SKM-1 treated with dmso at 0.1 percent for 144 hours (cell line): ENCODE data around the gene MORC2.

Source experiments
- DNase-seq: peaks from one replicate; lab custom pipeline; 2025; ENCODE audit not compliant: unreplicated experiment; lab: John Stamatoyannopoulos, UW

Gene MORC2

GRCh38 chr22:30922151-30922611 is 46.4 kb downstream of the MORC2 start:
- DNase-seq, result no peak

GRCh38 chr22:30921108-30921507 is 47.5 kb downstream of the MORC2 start:
- DNase-seq, result no peak

- DNase-seq, result peak; percentile 31
Observed at GRCh38 chr22:30920407-30920806, 48.2 kb downstream of the MORC2 start.

- no peak for DNase-seq
Observed at GRCh38 chr22:30919973-30920372, 48.6 kb downstream of the MORC2 start.

- DNase-seq, result no peak
Observed at GRCh38 chr22:30918761-30919160, 49.8 kb downstream of the MORC2 start.

- no peak for DNase-seq
Observed at GRCh38 chr22:30910358-30910757, 58.2 kb downstream of the MORC2 start.

GRCh38 chr22:30909306-30909705 is 59.3 kb downstream of the MORC2 start:
- DNase-seq, result no peak

- no peak for DNase-seq
Observed at GRCh38 chr22:30908051-30908461, 60.5 kb downstream of the MORC2 start.

- no peak for DNase-seq
Observed at GRCh38 chr22:30906946-30907345, 61.6 kb downstream of the MORC2 start.

- DNase-seq, result no peak
Observed at GRCh38 chr22:30906411-30906810, 62.2 kb downstream of the MORC2 start.

- DNase-seq, result no peak
Observed at GRCh38 chr22:30905696-30906341, 62.8 kb downstream of the MORC2 start.

GRCh38 chr22:30903876-30904460 is 64.6 kb downstream of the MORC2 start:
- DNase-seq, result no peak

GRCh38 chr22:30902496-30903357 is 65.8 kb downstream of the MORC2 start:
- no peak for DNase-seq

GRCh38 chr22:30894371-30894740 is 74.2 kb downstream of the MORC2 start:
- no peak for DNase-seq

- no peak for DNase-seq
Observed at GRCh38 chr22:30893434-30894370, 74.9 kb downstream of the MORC2 start.

GRCh38 chr22:30892731-30893221 is 75.8 kb downstream of the MORC2 start:
- DNase-seq, result no peak

GRCh38 chr22:30892286-30892685 is 76.3 kb downstream of the MORC2 start:
- DNase-seq, result no peak

GRCh38 chr22:30891781-30892180 is 76.8 kb downstream of the MORC2 start:
- no peak for DNase-seq

- DNase-seq, result no peak
Observed at GRCh38 chr22:30891443-30891755, 77.2 kb downstream of the MORC2 start.

GRCh38 chr22:30890686-30891442 is 77.7 kb downstream of the MORC2 start:
- DNase-seq, result peak; percentile 5
